Cardiac fibroblast (primary cell): ENCODE data around the gene JPT2.

Experiments used
- DNase-seq, 2 donors: peaks; one replicate each; pipeline versions ENCODE4 v3.0.0 to v3.0.0-alpha.2; 2010; ENCODE audit warnings: low read depth in 2 of 2
- H3K4me3 ChIP-seq, 2 donors: replicated peaks in 1 of 2; 1 replicate in 1 of 2; 2 replicates in 1 of 2; pipeline ENCODE4 v1.5.1; 2011; ENCODE audit warnings: low read depth in 2 of 2, low read length in 2 of 2, mild to moderate bottlenecking in 2 of 2, moderate library complexity in 1 of 2
- CTCF ChIP-seq: IDR thresholded peaks from one replicate; pipeline ENCODE4 v1.5.1; 2011; ENCODE audit warnings: low read depth, mild to moderate bottlenecking, low read length, inconsistent platforms

The JPT2 gene

GRCh38 chr16:1651094-1651973 is 26.7 kb upstream of the JPT2 start:
- DNase-seq: peak in 1 of 2 donors; percentile 10
- no peak overlapping the region for H3K4me3 ChIP-seq
- TF ChIP-seq CTCF: no peak

GRCh38 chr16:1651974-1652312 is 26.1 kb upstream of the JPT2 start:
- H3K4me3 ChIP-seq: no peak overlapping the region
- TF ChIP-seq CTCF: no peak
- DNase-seq: no peak

- H3K4me3 ChIP-seq: no peak overlapping the region
- no peak for DNase-seq
- TF ChIP-seq CTCF: no peak
These were observed 25.1 kb upstream of the JPT2 start for GRCh38 chr16:1653023-1653422.

- TF ChIP-seq CTCF: no peak
- no peak for DNase-seq
- H3K4me3 ChIP-seq: no peak overlapping the region
These were observed 23.4 kb upstream of the JPT2 start for GRCh38 chr16:1654505-1655268.

GRCh38 chr16:1655269-1655807 is 22.7 kb upstream of the JPT2 start:
- DNase-seq: no peak
- TF ChIP-seq CTCF: no peak

GRCh38 chr16:1655909-1656807 is 21.9 kb upstream of the JPT2 start:
- no peak overlapping the region for H3K4me3 ChIP-seq
- no peak for DNase-seq
- TF ChIP-seq CTCF: no peak

More at GRCh38 chr16:1655269-1655807, 22.7 kb upstream of the JPT2 start:
- no peak overlapping the region for H3K4me3 ChIP-seq
